Measurements from ENCODE around the gene AKAP17A. TPM values are rescaled to one million over a fixed set of nuclear protein-coding genes. Genes with fewer than 3 reads are reported as not detected.

The AKAP17A gene
- total RNA-seq, 1 donor, result 22.0 TPM

DNA sequence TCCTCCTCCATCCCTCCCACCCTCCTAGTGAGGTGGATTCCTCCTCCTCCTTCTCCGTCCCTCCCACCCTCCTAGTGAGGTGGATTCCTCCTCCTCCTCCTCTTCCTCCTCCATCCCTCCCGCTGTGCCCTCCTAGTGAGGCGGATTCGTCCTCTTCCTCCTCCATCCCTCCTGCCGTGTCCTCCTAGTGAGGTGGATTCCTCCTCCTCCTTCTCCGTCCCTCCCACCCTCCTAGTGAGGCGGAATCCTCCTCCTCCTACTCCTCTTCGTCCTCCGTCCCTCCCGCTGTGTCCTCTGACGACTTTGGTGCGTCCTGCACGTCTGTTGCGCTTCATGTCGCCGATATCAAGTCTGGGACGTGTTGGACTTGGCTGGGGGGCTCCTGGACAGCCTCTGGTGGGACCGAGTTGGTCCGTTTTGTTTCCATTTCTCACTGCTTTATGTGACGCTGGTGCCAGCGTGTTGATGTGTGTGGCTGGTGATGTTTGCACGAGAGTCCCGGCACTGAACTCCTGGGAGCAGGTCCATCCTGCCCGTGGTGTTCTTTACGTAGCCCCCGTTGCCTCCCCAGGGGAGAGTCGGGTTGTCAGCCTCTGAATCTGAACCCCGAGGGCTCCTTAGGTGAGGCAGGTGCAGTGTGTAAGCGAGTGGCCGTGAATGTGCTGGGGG lies 5.4 kb downstream of the AKAP17A start:
- TF ChIP-seq, protein P1, sequence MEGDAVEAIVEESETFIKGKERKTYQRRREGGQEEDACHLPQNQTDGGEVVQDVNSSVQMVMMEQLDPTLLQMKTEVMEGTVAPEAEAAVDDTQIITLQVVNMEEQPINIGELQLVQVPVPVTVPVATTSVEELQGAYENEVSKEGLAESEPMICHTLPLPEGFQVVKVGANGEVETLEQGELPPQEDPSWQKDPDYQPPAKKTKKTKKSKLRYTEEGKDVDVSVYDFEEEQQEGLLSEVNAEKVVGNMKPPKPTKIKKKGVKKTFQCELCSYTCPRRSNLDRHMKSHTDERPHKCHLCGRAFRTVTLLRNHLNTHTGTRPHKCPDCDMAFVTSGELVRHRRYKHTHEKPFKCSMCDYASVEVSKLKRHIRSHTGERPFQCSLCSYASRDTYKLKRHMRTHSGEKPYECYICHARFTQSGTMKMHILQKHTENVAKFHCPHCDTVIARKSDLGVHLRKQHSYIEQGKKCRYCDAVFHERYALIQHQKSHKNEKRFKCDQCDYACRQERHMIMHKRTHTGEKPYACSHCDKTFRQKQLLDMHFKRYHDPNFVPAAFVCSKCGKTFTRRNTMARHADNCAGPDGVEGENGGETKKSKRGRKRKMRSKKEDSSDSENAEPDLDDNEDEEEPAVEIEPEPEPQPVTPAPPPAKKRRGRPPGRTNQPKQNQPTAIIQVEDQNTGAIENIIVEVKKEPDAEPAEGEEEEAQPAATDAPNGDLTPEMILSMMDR (IDR thresholded peaks at IDR 0.05; ENCODE audit: insufficient read depth, low read depth, low read length), result no peak
- DNase-seq (ENCODE audit: low read depth), result no peak

DNA sequence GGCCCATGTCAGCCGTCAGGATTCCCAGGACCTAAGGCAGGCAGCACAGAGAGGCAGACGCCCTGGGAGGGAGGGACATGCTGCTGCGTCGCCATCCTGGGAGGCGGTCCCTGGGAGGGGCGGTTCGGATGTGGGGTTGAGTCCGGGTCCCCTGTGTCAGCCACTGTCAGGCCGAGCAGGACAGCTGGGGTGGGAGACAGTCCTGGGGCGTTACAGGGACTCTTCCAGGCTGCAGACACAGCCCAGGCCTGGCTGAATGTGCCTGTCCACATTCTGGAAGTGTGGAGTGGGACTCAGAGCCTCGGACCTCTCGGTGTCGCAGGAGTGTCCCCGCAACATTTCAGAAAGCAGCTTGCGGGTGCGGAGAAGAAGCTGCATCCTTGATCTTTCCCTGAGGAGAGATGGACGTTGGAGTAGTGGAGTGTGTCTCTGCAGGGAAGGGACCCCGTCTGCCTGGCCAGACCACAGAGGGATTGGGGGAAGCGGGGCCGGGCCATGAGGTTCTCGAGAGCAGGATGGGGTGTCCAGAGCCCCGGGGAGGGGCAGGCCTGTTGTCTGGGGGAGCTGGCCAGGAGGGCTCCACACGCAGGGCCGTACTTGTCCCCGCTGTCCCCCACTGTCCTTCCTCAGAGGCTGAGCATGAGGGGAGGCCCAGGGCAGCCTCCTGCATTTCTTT lies 6.1 kb downstream of the AKAP17A start:
- no peak overlapping the region for H3K4me3 ChIP-seq (ENCODE audit: low read depth, low read length)
- no peak for DNase-seq (ENCODE audit: low read depth)
- TF ChIP-seq, protein P1 (IDR thresholded peaks at IDR 0.05; ENCODE audit: insufficient read depth, low read depth, low read length), result no peak

More for the DNA sequence above, 5.4 kb downstream of the AKAP17A start:
- no peak overlapping the region for H3K4me3 ChIP-seq (ENCODE audit: low read depth, low read length)

DNA sequence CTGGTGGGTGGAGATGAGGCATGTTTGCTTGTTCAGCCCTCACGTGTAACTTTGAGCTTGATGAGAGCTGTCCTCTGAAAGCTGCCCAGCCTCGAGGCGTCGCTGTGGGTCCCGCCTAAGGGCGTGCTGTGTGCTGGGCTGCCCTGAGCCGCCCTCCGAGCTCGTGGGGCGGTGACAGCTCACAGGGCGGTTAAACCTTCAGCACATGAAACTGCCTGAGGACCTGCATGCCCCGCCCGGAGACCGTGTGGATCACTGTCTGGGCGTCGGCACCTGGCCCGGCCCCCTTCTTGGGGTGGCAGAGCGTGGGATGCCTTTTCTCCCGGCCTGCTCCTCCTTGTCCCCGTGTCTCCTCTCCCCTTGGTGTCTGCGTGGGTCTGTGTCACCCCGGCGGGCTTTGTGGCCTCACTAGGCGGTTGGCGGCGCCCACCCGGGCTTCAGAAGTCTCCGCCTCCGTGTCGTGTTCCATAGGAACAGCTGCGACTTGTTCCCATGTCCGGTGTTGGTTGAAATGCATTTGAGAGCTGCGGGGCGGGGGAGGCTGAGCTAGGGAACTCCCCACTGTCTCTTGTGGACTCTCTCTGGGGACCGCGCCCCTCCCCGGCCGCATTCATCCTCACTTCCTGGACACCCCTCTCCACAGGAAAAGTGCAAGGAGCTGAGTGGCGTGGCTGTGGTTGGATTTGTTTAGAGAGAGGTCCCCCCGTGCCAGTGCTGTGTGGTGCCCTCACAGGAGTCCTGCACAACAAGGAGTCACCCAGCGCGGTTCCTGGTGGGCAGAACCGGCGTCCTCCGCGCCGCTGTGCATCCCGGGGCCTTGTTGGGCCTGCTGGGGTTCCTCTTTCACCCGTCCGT lies 6.8 kb downstream of the AKAP17A start:
- TF ChIP-seq, protein P1 (IDR thresholded peaks at IDR 0.05; ENCODE audit: insufficient read depth, low read depth, low read length), result no peak
- no peak for DNase-seq (ENCODE audit: low read depth)
- H3K4me3 ChIP-seq (ENCODE audit: low read depth, low read length), result no peak overlapping the region

DNA sequence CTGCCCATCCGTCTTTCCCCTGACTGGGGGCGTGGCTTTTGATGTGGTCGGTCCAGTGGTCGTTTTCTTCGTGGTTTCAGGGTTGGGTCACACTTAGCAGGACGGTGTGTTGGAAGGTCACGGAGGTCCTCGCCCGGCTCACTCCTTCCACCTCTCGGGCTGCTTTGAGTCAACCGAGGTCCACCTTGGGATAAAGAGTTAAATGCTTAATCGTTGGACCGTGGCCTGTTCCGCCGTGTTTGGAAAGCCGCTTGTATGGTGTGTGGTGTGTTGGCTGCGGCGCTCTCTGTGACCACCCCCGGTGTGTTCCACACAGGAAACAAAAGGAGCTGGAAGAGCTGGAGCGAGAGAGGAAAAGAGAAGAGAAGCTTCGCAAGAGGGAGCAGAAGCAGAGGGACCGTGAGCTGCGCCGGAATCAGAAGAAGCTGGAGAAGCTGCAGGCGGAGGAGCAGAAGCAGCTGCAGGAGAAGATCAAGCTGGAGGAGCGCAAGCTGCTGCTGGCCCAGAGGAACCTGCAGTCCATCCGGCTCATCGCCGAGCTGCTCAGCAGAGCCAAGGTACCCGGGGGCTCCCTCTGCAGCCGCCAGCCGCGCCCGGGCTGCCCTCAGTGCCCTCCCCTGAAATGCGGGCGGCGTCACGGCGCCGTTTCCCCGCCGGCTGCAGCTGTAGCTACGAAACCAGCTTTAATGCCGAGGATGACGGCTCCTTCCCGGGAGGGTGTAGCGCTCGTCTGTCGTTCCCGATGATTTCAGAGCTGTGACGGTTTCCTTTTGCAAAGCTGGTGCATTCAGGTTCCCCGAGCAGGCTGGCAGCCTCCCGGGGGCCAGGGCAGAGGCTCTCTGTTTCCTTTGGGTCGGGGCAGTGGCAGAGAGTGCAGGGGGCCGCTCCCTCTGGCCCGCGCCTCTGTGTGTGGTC lies 7.7 kb downstream of the AKAP17A start:
- no peak for DNase-seq (ENCODE audit: low read depth)
- TF ChIP-seq, protein P1 (IDR thresholded peaks at IDR 0.05; ENCODE audit: insufficient read depth, low read depth, low read length), result no peak
- H3K4me3 ChIP-seq (ENCODE audit: low read depth, low read length), result no peak overlapping the region

DNA sequence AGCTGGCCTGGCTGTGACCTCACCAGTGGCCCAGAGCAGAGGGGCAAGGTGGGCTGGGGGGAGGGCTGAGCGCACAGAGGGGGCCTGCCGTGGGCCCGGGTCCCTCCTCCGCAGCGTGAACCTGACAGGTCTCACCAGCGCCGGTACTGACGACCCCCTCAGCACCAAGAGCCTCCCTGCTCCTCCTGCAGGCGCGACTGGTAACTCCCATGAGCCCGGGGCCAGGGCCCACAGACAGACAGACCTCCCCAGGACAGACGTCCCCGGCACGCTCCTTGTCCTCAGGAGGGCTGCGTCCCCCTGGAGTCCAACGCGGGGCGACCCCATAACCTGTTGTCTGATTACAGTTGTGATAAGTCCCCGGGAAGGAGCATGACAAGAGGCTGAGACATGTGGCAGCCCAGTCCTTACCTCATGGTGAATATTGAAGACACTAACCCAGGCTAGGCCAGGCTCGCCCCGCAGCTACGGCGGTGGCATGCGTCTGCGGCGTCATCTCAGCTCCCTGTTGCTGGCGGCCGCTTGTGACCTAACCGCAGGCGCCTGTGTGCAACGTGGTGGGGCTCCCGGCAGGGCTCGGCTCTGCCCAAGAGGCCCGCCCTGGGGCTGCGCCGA lies 8.5 kb downstream of the AKAP17A start:
- H3K4me3 ChIP-seq (ENCODE audit: low read depth, low read length), result no peak overlapping the region
- DNase-seq (ENCODE audit: low read depth), result no peak
- TF ChIP-seq, protein P1 (IDR thresholded peaks at IDR 0.05; ENCODE audit: insufficient read depth, low read depth, low read length), result no peak

Measured in fibroblast of villous mesenchyme (primary cell).